DMS53 treated with DMSO at 0.1 percent for 48 hours (cell line): ENCODE measurements around the gene TULP4.
"Not testable (repeated sequence)": the region's sequence is repeated elsewhere in the genome, so short reads cannot be mapped to it uniquely, and the experiment has no call there.

Experiments
- DNase-seq: peaks from one replicate; lab custom pipeline; 2025; ENCODE audit not compliant: unreplicated experiment; lab: John Stamatoyannopoulos, UW

The TULP4 gene

GRCh38 chr6:158552055-158552795 lies 240.0 kb downstream of the TULP4 start:
- no peak for DNase-seq

GRCh38 chr6:158552796-158553138 lies 240.5 kb downstream of the TULP4 start:
- DNase-seq, result no peak

- DNase-seq, result no peak
These were observed 242.5 kb downstream of the TULP4 start for GRCh38 chr6:158554611-158555361.

GRCh38 chr6:158556113-158556512 lies 243.8 kb downstream of the TULP4 start:
- no peak for DNase-seq

GRCh38 chr6:158557110-158557509 lies 244.8 kb downstream of the TULP4 start:
- not testable (repeated sequence) for DNase-seq

- no peak for DNase-seq
These were observed 245.7 kb downstream of the TULP4 start for GRCh38 chr6:158557927-158558326.

GRCh38 chr6:158558415-158559306 lies 246.4 kb downstream of the TULP4 start:
- no peak for DNase-seq

- no peak for DNase-seq
These were observed 247.2 kb downstream of the TULP4 start for GRCh38 chr6:158559338-158559894.

GRCh38 chr6:158559895-158560835 lies 247.9 kb downstream of the TULP4 start, which contains the start of gene TMEM181:
TSS of gene TMEM181 (plus strand) at chr6:158560091. CDS start at chr6:158560225, 134 bp downstream.
- DNase-seq, result peak; percentile 62

GRCh38 chr6:158560836-158561320 lies 248.6 kb downstream of the TULP4 start:
- no peak for DNase-seq
